NCI-H187 (cell line): ENCODE results near the gene ESM1.

ENCODE experiments used
- DNase-seq, 2 experiments: peaks; one replicate each; lab custom pipeline; 2025; lab: John Stamatoyannopoulos, UW

Gene ESM1

GRCh38 chr5:54986269-54986654, 869 bp upstream of the ESM1 start:
- no peak for DNase-seq

GRCh38 chr5:54981928-54982327, 3.5 kb downstream of the ESM1 start:
- DNase-seq: no peak

GRCh38 chr5:54975701-54976100, 9.7 kb downstream of the ESM1 start:
- DNase-seq: no peak

DNA sequence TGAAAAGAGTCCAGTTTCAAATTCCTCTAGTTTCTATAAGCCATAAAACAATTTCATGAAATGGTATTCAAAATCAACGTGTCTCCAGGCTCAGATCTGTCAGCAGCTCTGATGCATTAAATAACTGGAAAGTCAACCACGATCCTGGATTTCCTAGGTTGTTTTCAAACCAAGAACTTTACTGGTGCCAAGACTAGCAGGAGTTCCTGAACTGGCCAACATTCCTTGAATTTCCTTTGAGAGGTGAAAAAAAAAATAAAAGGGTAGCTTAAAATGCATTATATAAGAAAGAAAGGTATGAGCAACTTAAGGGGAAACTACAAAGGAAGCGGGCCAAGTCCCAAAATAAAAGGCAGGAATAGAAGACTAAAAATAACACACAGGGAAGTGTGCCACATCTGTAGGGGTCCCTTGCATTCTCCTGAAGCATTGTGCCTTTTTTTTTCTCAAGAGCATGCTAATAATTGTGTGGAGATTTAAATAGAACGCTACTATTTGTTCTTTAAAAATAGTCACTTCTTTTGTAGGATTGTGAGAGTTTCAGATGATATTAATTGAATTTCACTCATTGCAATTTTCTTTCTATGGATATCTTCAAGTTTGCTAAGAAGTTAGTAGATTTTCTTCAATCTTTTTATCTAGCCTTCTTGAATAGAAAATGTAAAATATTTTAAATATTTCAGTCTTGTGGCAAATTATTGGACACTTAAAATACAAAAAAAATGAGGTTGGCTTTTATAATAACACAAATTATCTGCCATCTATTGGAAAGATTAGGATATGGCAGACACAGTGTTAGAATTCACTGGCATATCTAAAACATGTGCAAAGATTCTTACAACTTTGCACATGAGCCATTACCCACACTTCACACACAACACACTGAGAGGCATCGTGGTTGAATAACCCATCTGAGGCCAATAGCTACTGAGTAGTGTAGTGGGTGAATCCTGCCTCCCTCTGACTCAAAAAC, 15.3 kb downstream of the ESM1 start:
- DNase-seq: no peak

DNA sequence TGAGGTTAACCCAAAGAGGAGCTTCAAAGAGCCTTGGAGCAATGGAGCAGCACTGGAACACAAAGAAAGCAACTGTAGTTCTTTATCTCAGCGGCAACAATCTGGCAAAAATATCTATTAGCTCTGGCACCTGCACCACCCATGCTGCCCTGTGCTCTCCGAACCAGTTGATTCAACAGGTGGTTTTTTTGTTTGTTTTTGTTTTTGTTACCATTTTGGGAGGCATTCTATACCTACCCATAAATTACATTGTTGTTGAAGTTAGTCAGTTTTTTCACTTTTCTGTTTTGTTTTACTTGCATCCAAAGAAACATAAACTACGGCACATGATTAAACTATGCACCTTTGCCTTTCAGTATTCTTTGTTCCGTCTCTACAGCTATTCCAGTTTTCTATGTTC, 16.2 kb downstream of the ESM1 start:
- DNase-seq: no peak

DNA sequence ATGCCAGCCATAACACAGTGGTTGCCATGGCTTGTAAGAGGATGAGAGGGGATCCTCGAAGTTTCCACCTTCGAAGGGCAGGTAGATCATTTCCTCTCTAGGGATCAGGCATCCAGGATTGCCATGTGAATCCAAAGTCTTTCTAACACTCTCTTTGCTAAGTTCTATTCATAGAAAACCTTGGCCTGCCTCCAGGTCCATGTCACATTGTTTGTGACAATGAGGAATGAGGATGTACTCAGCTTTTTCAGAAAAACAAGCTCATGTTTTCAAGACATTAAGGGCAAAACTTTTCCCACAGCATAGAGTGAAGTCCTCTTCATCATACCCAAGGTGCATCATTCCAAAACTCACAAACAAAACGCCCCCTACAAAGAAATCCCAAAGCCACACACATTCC, 19.6 kb downstream of the ESM1 start:
- DNase-seq: no peak

- DNase-seq: no peak
Observed at GRCh38 chr5:54964405-54964804, 21.0 kb downstream of the ESM1 start.

- no peak for DNase-seq
Observed at GRCh38 chr5:54959673-54960418, 25.5 kb downstream of the ESM1 start.

DNA sequence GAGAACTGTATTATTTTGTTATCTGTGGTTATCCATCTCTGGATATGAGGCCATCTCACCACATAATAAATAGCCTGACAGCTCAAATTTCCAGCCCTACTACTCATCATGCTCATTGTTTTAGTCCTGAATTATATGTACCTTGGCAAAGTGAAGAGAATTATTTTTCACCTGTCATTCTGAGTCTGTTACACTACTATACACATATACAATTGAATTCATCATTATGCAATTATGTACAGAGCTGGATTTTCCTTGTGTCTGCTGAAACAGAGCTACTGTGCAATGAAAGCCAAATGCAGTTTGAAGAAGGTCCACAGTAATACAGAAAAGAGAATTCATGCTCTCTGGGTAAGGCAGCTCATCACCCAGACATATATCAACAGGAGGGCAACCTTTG, 28.5 kb downstream of the ESM1 start:
- no peak for DNase-seq

DNA sequence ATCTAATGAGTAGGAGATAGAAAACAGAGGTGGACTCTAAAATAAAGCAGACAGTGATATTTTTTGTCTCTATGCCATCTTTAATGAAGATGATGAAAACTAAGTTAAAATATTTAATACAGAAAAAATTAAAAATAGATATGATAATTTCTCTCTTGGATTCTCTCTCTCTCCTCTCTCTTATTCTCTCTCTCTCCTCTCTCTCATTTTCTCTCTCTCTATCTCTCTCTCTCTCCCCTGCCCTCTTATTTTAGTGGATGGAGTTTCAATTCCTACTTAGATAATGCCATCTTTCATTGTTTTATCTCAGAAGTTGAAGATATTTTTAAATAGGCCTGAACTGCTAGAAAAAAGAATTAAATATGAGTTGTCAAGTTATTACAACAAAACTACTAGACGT, 38.2 kb downstream of the ESM1 start:
- no peak for DNase-seq

- DNase-seq: no peak
Observed at GRCh38 chr5:54946306-54946819, 39.0 kb downstream of the ESM1 start.

DNA sequence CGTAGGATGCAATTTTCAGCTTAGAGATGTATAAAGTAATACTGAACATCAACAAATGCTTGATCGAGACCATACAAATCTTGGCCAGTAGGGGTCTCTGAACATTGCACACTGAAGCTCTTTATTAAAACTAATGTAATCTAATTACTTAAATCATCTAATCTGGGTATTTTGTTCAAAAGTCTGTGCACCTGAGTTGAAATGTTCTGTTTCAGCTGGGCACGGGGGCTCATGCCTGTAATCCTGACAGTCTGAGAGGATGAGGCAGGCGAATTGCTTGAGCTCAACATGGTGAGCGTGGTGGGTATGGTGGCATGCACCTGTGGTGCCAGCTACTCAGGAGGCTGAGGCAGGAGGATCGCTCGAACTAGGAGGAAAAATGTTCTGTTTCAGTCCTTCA, 41.0 kb downstream of the ESM1 start:
- DNase-seq: no peak

DNA sequence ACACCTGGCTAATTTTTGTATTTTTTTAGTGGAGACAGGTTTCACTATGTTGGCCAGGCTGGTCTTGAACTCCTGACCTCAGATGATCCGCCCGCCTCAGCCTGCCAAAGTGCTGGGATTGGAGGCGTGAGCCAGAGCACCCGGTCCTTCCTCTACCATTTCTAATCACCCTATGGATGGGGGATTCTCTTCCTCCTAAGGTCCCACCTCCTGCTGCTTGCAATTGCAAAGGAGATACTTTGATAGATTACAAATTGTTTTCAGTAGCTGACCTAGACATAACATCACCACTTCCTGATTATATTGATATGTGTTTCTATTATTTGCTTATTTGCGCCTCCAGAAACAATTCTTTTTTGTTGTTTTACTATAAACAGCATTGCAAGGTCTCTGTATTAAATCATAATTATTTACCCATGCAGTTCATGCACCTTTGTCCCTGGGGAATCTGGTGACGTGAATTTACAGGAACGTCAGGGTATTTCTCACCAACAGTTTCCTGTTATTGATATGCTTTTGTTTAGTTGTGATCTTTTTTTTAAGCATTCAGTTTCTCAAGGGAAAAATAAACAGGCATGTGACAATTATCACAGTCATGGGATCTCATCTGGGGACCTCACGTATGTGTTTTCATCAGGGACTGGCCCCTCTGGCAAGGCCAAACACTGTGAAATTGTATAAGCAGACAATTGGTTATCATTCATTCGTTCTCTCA, 43.2 kb downstream of the ESM1 start:
- DNase-seq: no peak

DNA sequence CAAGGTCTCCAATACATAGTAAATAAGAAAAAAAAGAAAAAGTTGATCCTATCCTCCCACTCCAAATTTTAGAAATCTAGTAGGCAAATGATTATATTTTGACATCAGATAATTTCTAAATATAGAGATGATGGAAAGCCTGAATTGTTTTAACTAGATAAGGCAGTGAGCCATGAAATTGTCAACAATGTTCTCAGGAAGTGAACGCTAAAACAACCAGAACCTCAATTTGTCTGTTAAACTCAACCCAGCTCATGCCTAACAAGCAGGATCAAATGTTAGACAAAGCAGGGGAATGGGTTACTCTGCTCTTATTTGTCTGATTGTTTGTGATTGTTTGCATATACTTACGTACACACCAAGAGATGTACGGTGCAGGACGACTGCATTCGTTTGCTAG, 49.2 kb downstream of the ESM1 start:
- DNase-seq: no peak

- DNase-seq: no peak
Observed at GRCh38 chr5:54932789-54933188, 52.6 kb downstream of the ESM1 start.

DNA sequence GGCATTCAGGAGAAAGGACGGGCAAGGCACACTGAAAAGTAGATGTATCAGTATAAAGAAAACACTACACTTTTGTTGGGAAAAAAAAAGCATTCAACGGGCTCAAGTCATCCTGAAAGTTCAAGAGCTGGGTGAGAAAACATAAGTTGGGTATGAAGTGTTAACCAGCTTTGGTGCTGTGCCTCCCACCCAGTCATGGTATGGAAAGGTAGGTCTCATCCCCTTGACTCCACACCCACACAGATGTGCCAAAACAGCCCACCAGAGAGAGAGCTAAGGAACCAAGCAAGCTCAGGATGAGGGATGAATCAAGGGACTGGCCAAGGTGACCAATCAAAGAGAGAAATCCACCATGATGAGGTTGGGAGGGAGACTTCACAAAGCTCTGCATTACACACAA, 54.7 kb downstream of the ESM1 start:
- DNase-seq: no peak
